ENCODE measurements around the gene SUSD4. TPM values are rescaled to one million over a fixed set of nuclear protein-coding genes. Genes with fewer than 3 reads are reported as not detected.

The SUSD4 gene
- total and polyA plus RNA-seq, 2 donors (not counting 3 experiments of a cell fraction or from before 2014, with no cell fraction given), result not detected

- no peak overlapping the region for H3K9ac ChIP-seq (replicated peaks; ENCODE audit: extremely low read depth, insufficient read depth, low read length)
- no peaks in the 10 kb centered on the region for H3K79me2 ChIP-seq (ENCODE audit: control insufficient read depth, insufficient read depth, low read length)
- intact Hi-C loops (cut with micrococcal nuclease) (loop anchor here (5.0 to 10.0 kb wide), 3 partner anchors 98 to 436 kb away; no protein-coding TSS in a partner anchor), dilution Hi-C loops (cut with MboI; ENCODE audit: extremely low pct_ligation_motif_present, low sequenced_read_pairs) (no loop called here)
- H3K36me3 ChIP-seq (ENCODE audit: control insufficient read depth in 2 of 2, extremely low read depth in 1 of 2, insufficient read depth in 2 of 2, low read length in 2 of 2), result no peaks in the 10 kb centered on the region
- ChIA-PET CTCF (interaction anchor here (1.2 kb wide), 1 partner anchor 16 kb away, joined by 3 read pairs; no protein-coding TSS in a partner anchor), POLR2A (no interaction called here)
- H4K20me1 ChIP-seq (replicated peaks; ENCODE audit: control insufficient read depth, extremely low read depth, insufficient read depth, low read length), result no peaks in the 10 kb centered on the region
- H3K4me1 ChIP-seq (ENCODE audit: control insufficient read depth, extremely low read depth, insufficient read depth, low read length), result peaks cover 13% of the 10 kb centered on the region
- no peaks in the 10 kb centered on the region for H3K9me3 ChIP-seq (replicated peaks; ENCODE audit: control insufficient read depth, insufficient read depth, low read length)
- no peak for FAIRE-seq
- H3K9me1 ChIP-seq (replicated peaks; ENCODE audit: control insufficient read depth, extremely low read depth, insufficient read depth, low read length), result no peaks in the 10 kb centered on the region
- DNase-seq (ENCODE audit: low read depth, low spot score), result no peak
- H3K27ac ChIP-seq (ENCODE audit: insufficient read depth, low read depth, low read length), result no peak overlapping the region
- H3K27me3 ChIP-seq (ENCODE audit: control insufficient read depth in 2 of 2, insufficient read depth in 2 of 2, low read length in 2 of 2), result peaks cover 0 to 2% of the 10 kb centered on the region in 2 experiments
- BruUV-seq (replicated peaks), result no TSS peak
- TF ChIP-seq FOS (IDR thresholded peaks at IDR 0.05; ENCODE audit: borderline replicate concordance, insufficient read depth, low read length) (no peak), POLR2A (IDR thresholded peaks at IDR 0.05; ENCODE audit: low read depth, low read length) (no peak), POLR2AphosphoS5 (IDR thresholded peaks at IDR 0.05; ENCODE audit: insufficient read depth, low read depth, low read length) (no peak), EZH2 (IDR thresholded peaks at IDR 0.05; ENCODE audit: borderline replicate concordance, low read depth, low read length, severe bottlenecking) (no peak), GATA2 (IDR thresholded peaks at IDR 0.05; ENCODE audit: insufficient read depth, insufficient read length, low read depth, low read length) (no peak), JUN (IDR thresholded peaks at IDR 0.05; ENCODE audit: borderline replicate concordance, insufficient read depth, insufficient read length, low read depth) (no peak), MYC (IDR thresholded peaks at IDR 0.05; ENCODE audit: low read depth, low read length) (no peak), CTCF (IDR thresholded peaks at IDR 0.05; ENCODE audit: extremely low read depth in 1 of 2, insufficient read depth in 1 of 2, low read depth in 1 of 2, low read length in 2 of 2) (no peak)
- TF ChIP-seq, protein P1, sequence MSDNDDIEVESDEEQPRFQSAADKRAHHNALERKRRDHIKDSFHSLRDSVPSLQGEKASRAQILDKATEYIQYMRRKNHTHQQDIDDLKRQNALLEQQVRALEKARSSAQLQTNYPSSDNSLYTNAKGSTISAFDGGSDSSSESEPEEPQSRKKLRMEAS (IDR thresholded peaks at IDR 0.05; ENCODE audit: insufficient read depth, insufficient read length), result no peak
- H2AFZ ChIP-seq (ENCODE audit: low read depth, low read length), result no peak overlapping the region
- no peak overlapping the region for H3K4me2 ChIP-seq (ENCODE audit: insufficient read depth, low read length)
- no peak overlapping the region for H3K4me3 ChIP-seq (replicated peaks in 1 of 3; ENCODE audit: insufficient read depth in 1 of 3, low read depth in 1 of 3, low read length in 3 of 3)
Observed at GRCh38 chr1:223230161-223230881, 133.7 kb downstream of the SUSD4 start.
